HG03378 (cell line): Measurements from ENCODE around the gene ITGAD.

Experiments used
- ATAC-seq: cut with Tn5 transposase; IDR thresholded peaks from one replicate; pipeline ENCODE4 v1.9.1; 2021; ENCODE audit warnings: mild to moderate bottlenecking, moderate library complexity; ENCODE audit not compliant: unreplicated experiment

ITGAD gene

DNA sequence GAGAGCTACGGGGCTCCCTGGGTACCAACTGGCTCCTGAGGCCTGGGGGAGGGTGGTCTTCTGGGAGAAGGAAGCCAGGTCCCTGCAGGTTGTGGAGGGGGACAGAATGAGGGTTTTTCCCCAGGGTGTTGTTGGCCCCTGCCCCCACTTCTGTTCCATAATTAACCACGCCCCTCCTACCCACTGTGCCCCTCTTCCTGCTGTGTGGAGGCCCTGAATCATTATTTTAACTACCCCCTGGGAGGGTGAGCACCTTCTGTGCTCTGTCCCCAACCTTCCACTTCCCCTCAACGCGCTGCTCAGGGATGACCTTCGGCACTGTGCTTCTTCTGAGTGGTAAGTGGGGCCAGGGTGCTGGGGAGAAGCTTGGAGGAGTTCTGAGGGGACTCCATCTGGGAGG, at the start of gene ITGAD:
Gene ITGAD (plus strand): TSS at position 280 of the 400 bp plus-strand sequence. CDS start 26 bp downstream, at position 306.
- ATAC-seq: no peak

DNA sequence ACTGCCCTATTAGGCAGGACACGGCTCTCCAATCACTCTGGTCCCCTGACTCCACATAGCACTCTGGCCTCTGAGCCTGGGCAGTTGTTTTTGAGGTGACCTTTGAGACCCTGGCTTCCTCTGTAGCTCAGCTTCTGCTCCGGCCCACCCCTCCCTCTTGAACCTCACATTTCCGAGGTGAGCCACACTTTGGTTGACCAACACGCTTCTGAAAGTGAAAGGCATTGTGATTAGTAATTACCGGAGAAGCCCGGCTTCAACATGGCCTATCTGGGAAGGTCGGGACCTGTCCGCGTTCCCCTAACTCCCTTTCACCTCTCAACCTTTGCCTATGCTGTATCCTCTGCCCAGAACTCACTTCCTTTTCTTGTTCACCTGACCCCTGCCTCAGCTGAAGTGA, 48.4 kb upstream of the ITGAD start:
- ATAC-seq: peak; percentile 75

DNA sequence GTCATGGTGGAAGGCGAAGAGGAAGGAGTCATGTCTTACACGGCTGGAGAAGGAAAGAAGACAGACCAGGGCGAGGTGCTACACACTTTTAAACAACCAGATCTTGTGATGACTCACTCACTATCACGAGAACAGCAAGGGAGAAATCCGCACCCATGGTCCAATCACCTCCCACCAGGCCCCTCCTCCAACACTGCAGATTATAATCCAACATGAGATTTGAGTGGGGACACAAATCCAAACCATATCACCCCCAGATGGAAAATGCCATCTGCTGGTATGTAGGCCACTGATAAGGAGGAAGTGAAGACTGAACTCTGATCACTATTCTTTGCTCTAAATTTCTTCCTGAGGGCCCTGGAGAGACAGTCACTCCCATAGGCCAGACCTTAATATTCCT, 45.7 kb upstream of the ITGAD start:
- no peak for ATAC-seq

DNA sequence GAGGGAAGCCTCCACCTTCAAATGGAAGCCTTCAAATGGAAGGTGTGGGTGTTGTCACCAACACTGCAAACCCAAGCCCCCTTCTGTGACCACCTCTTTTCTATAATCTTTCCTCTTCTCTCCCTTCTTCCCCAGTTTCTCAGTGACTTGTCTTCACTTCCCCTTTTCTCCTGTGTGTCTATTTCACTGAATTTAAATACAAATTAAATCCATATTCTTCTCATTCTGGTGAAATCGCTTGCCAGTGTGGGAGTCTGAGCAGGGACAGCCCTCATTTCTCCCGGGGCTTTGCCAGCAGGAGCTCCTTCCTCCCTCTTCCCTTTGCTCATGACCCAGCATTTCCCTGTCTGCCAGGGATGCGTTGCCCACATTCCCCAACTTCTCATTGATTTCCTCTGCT, 44.6 kb upstream of the ITGAD start:
- no peak for ATAC-seq

DNA sequence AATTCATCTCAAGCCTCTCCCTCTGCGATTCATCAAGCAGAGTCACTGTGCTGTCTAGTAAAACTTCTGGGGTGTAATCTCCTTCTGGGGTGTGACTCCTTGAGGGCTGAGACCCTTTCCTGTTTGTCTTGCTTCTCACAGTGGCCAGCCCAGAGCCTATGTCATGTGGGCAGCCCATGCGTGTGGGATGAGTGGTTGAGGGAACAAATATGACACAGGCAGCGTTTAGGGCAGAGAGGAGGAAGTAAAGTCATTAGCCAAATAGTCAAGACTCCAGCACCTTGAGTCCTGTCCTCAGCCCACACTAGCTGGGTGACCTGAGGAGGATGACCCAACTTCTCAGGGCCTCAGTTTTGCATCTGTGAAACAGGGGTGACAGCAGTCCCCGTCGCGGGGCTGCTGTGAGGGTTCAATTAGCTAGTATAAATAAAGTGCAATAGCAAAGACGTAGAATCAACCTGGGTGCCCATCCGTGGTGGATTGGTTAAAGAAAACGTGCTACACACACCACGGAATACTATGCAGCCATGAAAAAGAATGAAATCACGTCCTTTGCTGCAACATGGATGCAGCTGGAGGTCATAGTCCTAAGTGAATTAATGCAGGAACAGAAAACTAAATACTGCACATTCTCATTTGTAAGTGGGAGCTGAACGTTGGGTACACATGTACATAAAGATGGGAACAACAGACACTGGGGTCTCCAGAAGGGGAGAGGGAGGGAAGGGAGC, 42.7 kb upstream of the ITGAD start:
- no peak for ATAC-seq

DNA sequence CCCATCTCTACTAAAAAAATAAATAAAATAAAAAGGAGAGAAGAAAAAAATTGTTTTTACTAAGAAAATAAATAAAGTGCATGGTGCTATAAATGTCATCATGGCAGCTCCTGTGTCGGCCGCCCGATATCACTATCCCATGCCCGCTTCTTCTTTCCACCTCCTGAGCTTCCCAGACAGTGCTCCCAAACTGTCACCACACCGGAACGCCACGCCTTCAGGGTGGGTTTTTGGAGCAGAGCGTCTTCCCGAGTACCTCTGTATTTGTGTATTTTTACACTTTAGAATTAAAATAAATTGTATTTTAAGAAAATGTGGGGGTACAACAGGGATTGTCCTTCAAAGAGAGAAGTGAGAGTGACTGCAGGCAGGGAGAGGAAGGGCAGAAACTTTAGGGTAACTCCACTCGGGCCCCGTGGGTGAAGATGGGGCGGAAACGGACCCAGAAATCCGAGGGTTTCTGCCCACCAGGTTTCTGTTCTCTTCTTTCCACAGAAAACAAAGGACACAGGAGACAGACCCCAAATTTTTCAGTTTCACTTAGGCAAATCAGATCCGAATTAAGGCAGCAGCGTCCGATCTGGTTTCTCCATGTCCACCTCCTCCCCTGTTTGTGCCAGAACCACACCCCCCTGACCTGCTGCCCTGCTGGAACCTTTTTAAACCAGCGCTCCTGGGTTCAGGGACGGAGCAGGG, 41.7 kb upstream of the ITGAD start:
- ATAC-seq: no peak

DNA sequence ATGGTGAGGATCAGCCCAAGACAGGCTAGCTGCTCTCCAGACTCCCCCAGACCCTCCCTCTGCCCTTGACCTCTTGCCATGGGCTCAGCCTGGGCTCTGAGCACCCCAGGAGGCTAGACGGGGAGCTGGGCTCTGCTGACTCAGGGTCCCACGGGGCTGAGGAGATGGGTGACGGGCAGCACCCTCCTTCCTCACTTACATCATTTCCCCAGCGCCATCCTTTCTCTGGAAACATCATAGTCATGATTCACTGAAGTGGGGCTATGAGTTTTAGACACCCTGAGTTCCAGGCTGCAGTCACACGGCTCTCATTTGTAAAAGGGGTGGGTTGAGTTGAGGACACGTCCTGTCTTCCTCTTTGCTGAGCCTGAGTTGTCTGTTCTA, 41.2 kb upstream of the ITGAD start:
- ATAC-seq: no peak

DNA sequence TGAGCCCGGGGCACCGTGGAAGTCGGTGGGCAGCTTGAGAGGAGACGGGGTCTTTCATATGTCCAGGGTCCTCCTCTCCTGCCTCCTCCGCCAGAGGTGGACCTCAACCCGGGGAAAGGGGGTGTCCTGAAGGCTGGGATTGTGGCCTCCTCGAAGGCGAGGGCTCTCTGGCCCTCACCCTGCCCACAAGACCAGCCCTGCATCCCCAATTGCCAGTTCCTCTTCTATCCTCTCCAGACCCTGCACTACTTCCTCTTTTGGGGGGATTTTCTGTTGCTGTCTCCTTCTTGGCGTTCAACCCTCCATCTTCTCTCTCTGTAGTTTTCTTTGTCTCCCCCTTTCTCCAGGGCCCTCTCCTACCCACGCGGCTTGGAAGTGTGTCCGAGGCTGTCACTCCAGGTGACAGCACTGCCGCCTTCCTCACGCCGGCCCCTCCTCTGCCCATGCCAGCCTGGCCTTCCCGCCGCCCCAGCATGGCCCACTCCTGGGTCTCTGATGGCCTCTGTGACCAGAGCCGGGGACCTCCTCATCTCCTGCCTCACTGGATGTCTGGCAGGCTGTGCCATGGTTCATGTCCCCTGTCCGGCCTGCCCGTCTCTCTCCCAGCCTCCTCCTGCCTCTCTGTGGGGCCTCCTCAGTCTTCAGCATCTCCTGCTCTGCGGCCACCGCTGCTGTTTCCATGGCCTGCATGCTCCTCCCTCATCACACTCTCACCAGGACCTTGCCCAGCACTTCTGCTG, 40.6 kb upstream of the ITGAD start:
- no peak for ATAC-seq

DNA sequence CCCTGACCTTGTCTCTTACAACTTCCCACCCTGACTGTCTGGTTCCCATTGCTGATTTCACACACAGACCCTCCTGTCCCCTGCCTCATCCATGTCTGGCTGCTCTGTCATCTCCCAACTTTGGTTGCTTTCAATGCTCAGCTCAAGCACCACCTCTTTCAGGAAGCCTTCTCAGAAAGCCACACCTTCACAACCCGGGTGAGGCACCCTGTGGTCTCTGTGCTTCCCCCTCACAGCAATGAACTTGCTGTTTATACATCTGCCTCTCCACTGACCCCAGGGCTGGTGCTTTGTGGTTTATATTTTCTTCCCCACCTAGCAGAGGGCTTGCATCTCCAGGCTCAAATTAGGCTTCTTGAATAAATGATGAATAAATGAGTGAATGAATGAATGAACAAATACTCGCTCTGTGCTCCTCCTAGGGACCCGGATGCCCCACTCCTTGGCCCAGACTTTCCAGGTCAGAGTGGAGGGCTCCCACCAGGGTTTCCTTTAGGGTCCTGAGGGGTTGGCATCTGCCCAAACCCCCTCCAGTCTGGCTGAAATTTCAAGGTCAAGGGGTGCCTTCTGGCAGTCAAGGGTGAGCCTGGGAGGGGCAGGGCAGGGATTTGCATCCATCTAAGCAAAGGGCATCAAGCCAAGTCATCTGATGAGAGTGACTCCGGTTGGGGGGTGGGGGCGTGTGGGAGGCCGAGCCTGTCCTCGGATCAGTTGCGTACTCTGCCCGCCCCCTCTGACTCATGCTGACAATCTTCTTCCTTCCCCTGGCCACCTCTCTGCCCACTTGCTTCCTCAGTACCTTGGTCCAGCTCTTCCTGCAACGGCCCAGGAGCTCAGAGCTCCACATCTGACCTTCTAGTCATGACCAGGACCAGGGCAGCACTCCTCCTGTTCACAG, 38.5 kb upstream of the ITGAD start, which contains the start of gene ITGAX:
Gene ITGAX (plus strand): TSS at position 783 of the 898 bp plus-strand sequence. CDS start 79 bp downstream, at position 862.
- ATAC-seq: peak; percentile 69

DNA sequence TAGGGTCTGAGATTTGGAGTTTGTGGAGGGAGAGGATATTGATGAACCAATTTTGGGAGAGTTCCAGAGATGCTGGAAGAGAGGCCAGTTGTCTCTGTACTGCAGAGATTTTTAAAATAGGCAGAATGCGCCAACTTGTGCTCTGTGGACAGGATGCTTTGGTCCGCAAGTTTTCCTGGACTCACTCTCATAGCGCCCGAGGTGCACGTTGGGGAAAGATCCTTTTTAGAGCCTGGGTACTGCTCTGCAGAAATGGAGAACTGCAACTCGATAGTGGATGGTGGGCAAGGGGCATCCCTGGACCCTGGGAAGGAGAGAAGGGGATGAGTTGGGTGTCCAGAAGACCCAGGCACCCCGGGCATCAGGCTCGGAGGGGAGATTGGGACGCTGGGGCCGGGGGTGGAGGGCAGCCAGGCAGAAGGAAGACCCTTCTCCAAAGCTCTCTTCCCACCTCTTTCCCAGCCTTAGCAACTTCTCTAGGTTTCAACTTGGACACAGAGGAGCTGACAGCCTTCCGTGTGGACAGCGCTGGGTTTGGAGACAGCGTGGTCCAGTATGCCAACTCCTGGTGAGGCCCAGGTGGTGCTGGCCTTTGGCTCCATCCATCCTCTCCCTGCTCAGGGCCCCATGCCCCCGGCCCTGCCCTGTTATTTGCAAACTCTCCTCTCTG, 37.6 kb upstream of the ITGAD start:
- ATAC-seq: no peak

DNA sequence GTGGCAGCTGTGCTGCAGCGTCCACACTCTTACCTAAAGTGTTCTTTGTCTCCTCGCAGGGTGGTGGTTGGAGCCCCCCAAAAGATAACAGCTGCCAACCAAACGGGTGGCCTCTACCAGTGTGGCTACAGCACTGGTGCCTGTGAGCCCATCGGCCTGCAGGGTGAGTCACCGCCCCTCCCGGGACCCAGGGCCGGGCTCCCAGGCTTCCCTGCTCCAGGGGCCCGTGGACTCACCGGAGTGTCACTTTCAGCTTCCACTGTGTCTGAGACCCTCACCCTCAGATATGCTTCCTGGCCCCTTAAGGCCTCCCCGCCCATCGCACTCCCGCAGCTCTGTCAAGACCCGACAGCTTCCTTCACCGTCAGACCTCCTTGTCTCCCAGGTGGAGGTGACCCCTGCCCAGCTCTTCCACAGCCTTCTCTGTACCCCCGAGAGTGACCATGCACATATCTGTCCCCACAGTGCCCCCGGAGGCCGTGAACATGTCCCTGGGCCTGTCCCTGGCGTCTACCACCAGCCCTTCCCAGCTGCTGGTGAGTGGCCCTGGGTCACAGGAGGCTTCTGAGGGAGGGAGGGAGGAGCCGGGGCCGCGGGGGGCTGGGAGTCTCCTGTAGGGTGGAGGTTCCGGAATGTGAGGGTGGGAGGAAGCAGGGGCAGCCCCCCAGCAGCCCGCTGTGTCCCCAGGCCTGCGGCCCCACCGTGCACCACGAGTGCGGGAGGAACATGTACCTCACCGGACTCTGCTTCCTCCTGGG, 36.4 kb upstream of the ITGAD start:
- no peak for ATAC-seq

DNA sequence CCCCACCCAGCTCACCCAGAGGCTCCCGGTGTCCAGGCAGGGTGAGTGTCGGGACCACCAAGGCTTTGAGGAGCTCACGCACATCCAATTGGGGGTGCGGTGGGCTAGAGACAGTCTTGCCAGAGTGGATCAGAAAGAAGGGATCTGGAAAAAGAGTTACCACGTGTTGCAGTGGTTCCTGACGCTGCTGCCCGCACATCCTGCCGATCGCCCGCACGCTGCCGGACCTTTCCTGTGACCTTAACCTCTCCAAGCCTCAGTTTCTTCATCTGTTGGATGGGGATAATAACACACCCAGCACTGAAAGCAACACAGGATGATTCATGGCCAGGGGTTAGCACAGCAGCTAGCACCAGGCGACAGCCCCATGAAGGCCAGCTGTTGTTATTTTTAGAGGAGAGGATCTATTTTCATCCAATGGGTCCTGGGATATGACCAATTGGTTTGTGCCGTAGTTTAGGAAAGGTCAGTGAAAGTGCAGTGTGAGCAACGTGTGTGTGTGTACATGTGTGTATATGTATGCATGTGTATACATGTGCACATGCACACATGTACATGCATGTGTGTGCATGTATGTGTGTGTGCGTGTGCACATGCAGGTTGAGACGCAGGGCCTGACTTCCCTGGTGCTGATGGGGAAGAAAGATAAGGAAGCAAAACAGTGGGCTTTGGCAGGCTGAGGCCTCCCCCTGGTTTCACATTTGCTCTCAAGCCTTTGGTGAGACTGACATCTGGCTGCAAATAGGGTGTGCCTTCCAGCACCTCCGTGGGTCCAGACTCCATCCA, 35.6 kb upstream of the ITGAD start:
- ATAC-seq: no peak

DNA sequence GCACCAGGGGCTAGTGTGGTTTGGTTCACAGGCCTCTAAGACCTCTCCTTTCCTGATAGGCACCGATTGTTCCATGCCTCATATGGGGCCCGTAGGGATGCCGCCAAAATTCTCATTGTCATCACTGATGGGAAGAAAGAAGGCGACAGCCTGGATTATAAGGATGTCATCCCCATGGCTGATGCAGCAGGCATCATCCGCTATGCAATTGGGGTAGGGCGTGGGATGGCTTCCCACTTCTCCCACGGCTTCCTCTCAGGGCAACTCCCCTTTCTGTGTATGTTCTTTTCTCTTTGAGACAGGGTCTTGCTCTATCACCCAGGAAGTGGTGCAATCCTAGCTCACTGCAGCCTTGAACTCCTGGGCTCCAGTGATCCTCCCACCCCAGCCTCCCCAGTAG, 32.9 kb upstream of the ITGAD start:
- ATAC-seq: no peak

DNA sequence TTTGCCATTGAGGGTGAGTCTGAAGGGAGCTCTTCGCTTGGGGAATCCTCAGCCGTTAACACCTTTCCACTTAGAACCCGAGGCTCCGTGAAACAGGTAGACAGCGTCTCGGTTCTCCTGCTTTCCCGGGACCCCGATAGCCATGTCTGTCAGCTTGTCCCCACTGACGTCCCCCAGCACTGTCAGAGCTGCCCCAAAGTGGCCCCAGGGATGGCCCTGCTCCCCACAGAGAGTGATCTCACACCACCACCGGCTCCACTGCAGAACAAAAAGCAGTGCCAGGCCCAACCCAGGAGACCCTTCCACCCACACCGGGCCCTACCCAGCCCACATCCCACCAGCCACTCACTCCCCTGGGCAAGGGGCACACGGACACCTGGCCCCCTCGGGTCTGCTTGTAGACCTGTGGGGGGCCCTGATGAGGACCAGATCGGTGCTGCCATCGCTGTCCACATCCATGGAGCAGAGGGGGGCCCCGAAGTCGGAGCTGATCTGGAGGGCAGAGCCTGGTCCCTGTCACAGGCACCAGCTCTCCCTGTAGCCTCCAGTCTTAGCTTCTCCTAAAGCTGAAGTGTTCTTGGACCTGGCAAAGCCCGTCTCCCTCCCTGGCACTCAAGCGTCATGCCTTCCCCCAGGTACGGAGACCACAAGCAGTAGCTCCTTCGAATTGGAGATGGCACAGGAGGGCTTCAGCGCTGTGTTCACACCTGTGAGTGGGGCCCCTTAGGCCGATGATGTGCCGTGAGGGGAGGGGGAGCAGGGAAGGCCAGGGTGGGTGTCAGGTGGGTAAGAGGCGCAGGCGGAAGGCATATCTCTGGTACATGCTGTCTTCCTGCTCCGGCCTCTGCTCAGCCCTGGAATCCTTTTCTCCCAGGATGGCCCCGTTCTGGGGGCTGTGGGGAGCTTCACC, 31.7 kb upstream of the ITGAD start:
- ATAC-seq: no peak

DNA sequence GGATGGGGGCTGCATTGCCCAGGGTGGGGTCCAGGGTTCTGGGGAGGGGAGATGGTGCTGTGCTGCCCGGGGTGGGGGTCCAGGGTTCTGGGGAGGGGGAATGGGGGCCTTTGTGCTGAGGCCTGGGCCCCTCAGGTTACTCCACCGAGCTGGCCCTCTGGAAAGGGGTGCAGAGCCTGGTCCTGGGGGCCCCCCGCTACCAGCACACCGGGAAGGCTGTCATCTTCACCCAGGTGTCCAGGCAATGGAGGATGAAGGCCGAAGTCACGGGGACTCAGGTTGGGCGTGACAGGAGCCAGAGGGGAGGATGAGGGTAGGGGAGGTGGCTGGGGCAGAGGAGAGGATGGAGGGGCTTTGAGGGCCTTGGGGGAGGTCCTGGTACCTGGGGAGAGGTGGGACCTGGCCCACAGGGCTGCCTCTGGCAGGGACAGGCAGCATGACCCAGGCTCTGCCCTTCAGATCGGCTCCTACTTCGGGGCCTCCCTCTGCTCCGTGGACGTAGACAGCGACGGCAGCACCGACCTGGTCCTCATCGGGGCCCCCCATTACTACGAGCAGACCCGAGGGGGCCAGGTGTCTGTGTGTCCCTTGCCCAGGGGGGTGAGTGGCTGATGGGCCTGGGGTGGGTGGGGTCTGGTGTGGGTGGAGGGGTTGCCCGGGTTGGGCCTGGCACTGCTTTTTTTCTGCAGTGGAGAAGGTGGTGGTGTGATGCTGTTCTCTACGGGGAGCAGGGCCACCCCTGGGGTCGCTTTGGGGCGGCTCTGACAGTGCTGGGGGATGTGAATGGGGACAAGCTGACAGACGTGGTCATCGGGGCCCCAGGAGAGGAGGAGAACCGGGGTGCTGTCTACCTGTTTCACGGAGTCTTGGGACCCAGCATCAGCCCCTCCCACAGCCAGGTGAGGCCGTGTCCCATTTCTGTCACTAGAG, 30.4 kb upstream of the ITGAD start:
- ATAC-seq: no peak

DNA sequence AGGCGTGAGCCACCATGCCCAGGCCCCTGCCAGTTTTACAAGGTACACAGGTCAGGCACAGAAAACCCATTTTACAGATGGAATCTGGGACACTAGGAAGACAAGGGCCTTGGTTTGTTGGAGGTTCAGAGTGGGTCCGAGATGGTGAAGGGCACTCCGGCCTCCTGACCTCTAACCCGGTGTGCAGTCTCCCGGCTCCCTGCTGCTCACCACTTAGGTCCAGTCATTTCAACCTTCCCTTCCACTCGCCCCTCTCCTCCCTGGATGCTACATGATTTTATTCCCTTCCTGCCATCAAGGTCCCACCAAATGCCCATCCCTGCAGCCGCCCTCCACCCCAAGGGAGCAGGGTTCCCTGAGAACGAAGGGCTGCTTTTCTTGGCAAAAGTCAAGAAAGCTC, 29.4 kb upstream of the ITGAD start:
- ATAC-seq: no peak

DNA sequence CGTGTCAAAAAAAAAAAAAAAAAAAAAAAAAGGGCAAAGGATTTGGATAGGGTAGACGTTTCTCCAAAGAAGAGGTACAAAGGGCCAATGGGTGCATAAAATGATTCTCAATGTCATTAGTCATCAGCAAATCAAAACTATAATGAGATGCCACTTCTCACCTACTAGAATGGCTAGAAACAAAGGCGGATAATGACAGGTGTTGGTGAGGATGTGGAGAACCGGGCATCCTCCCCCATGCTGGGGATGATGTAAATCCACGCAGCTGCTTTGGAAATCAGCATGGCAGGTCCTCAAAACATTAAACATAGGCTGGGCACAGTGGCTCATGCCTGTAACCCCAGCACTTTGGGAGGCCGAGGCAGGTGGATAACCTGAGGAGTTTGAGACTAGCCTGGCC, 28.7 kb upstream of the ITGAD start:
- ATAC-seq: no peak
